Nephron (organoid): Measurements from ENCODE around the gene GPR152.

Source experiments
- H3K27ac Mint-ChIP-seq, 3 experiments: 2 replicates each; pipeline ENCODE4 v1.8.0; 2020; ENCODE audit warnings: mixed read lengths in 3 of 3, mild to moderate bottlenecking in 2 of 3, moderate library complexity in 1 of 3
- H3K27me3 Mint-ChIP-seq: 2 replicates; pipeline ENCODE4 v1.8.0; 2021; ENCODE audit warnings: low read depth, mild to moderate bottlenecking, moderate library complexity, mixed read lengths
- H3K36me3 Mint-ChIP-seq: 2 replicates; pipeline ENCODE4 v1.8.0; 2020; ENCODE audit warnings: low read depth, mixed read lengths
- H3K4me1 Mint-ChIP-seq: 2 replicates; pipeline ENCODE4 v1.8.0; 2020; ENCODE audit warnings: mixed read lengths
- H3K4me3 Mint-ChIP-seq, 3 experiments: 2 replicates each; pipeline ENCODE4 v1.8.0; 2020; ENCODE audit warnings: mild to moderate bottlenecking in 3 of 3, mixed read lengths in 3 of 3, moderate library complexity in 2 of 3
- H3K9me3 Mint-ChIP-seq: 2 replicates; pipeline ENCODE4 v1.8.0; 2020; ENCODE audit warnings: mixed read lengths
- CTCF ChIP-seq, 3 experiments: fragments of 200-600 bp; sonication (generic); IDR thresholded peaks; one replicate each; pipeline ENCODE4 v1.5.0; 2021; ENCODE audit warnings: antibody characterized with exemption in 3 of 3; ENCODE audit not compliant: unreplicated experiment in 3 of 3

The GPR152 gene

GRCh38 chr11:67423891-67424613 is 28.5 kb downstream of the GPR152 start:
- H3K36me3 Mint-ChIP-seq: no peaks in the 10 kb centered on the region
- H3K4me1 Mint-ChIP-seq: peaks cover 7% of the 10 kb centered on the region
- TF ChIP-seq CTCF (IDR thresholded peaks at IDR 0.05; ENCODE audit: unreplicated experiment in 3 of 3): no peak

GRCh38 chr11:67423466-67423865 is 29.1 kb downstream of the GPR152 start:
- TF ChIP-seq CTCF (IDR thresholded peaks at IDR 0.05; ENCODE audit: unreplicated experiment in 3 of 3): no peak
- peaks cover 7% of the 10 kb centered on the region for H3K4me1 Mint-ChIP-seq
- H3K9me3 Mint-ChIP-seq: no peaks in the 10 kb centered on the region
- no peaks in the 10 kb centered on the region for H3K36me3 Mint-ChIP-seq
- no peak overlapping the region for H3K4me3 Mint-ChIP-seq
- H3K27me3 Mint-ChIP-seq: no peaks in the 10 kb centered on the region
- H3K27ac Mint-ChIP-seq: no peak overlapping the region

More at GRCh38 chr11:67423891-67424613, 28.5 kb downstream of the GPR152 start:
- Mint-ChIP-seq H3K27ac (no peak overlapping the region), H3K9me3 (no peaks in the 10 kb centered on the region), H3K4me3 (no peak overlapping the region), H3K27me3 (no peaks in the 10 kb centered on the region)

GRCh38 chr11:67422891-67423290 is 29.6 kb downstream of the GPR152 start:
- H3K27ac Mint-ChIP-seq: peak overlapping the region in 2 of 3 experiments; percentile 53 to 74
- peaks cover 2% of the 10 kb centered on the region for H3K27me3 Mint-ChIP-seq
- no peaks in the 10 kb centered on the region for H3K36me3 Mint-ChIP-seq
- no peaks in the 10 kb centered on the region for H3K9me3 Mint-ChIP-seq
- peak overlapping the region; percentile 49 to 62 (median 49) for H3K4me3 Mint-ChIP-seq
- TF ChIP-seq CTCF (IDR thresholded peaks at IDR 0.05; ENCODE audit: unreplicated experiment in 3 of 3): no peak
- peaks cover 8% of the 10 kb centered on the region for H3K4me1 Mint-ChIP-seq

- H3K27me3 Mint-ChIP-seq: peaks cover 10% of the 10 kb centered on the region
- no peak for TF ChIP-seq CTCF (IDR thresholded peaks at IDR 0.05; ENCODE audit: unreplicated experiment in 3 of 3)
- H3K36me3 Mint-ChIP-seq: no peaks in the 10 kb centered on the region
- H3K4me3 Mint-ChIP-seq: peak overlapping the region; percentile 72 to 82 (median 77)
- peak overlapping the region; percentile 55 to 93 (median 90) for H3K27ac Mint-ChIP-seq
- peaks cover 13% of the 10 kb centered on the region for H3K4me1 Mint-ChIP-seq
- H3K9me3 Mint-ChIP-seq: no peaks in the 10 kb centered on the region
Observed at GRCh38 chr11:67421430-67422031, 31.0 kb downstream of the GPR152 start.

- Mint-ChIP-seq H3K27me3 (peaks cover 17% of the 10 kb centered on the region), H3K4me3 (peak overlapping the region; percentile 72 to 82 (median 77)), H3K27ac (peak overlapping the region; percentile 55 to 93 (median 90)), H3K9me3 (no peaks in the 10 kb centered on the region), H3K36me3 (no peaks in the 10 kb centered on the region), H3K4me1 (peaks cover 19% of the 10 kb centered on the region)
- TF ChIP-seq CTCF (IDR thresholded peaks at IDR 0.05; ENCODE audit: unreplicated experiment in 3 of 3): no peak
Observed at GRCh38 chr11:67420646-67421429, 31.7 kb downstream of the GPR152 start.
